ENCODE data around the gene UBA52. TPM values are rescaled to one million over a fixed set of nuclear protein-coding genes. Genes with fewer than 3 reads are reported as not detected.
A peak's percentile ranks its signal among the peaks of the same experiment; 100 is the strongest.

The UBA52 gene
- total and polyA plus RNA-seq, 5 donors: 622 to 793 (median 716) TPM

DNA sequence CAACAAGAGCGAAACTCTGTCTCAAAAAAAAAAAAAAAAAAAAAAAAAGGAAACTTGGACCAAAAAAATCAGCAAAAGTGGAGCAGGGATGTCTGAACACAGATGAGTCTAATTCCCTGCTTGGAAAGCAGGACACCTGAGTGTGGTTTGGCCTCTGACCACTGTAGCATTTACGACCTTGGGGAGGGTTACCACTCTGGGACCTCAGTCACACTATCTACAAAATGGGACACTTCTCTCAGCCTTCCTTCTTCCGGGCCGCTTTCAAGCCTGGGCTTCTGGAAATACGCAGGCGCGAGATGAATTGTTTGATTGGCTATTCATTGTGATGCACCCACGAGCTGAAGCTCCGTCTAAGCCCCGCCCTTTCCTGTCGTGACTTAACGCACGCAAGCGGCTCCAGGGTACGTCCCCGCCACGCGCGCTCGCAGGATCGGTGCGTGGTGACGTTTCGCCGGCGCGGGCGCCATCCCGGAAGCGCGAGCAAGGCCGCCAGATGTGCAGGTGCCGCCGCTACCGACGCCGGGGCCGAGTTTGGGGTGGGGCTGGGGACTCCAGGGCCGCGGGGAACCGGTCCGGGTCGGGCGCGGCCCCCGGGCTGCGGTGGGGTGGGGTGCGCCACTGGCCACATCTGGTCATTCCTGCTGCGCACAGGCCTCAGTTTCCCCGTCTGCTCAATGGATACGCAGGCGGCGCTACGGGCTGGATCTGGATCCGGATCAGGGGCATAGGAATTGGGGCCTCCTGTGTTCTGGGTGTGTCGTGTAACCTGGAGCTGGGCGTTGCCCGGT, 14.1 kb upstream of the UBA52 start, which contains the start of gene KXD1:
TSS of gene KXD1 (plus strand) at position 460 of the 791 bp plus-strand sequence. CDS start 4,187 bp downstream, outside the sequence.
- peak within 1 kb of the TSS; percentile 99 for H3K27ac ChIP-seq (ENCODE audit: low read length)
- 2% methylated on average over 58 of the region's 58 CpGs for WGBS
- no peaks in the 10 kb centered on the region for H3K4me1 ChIP-seq (ENCODE audit: control insufficient read depth, insufficient read depth, low read length)
- intact Hi-C loops (cut with DNase I): no loop called here
- ATAC-seq: peak; percentile 97
- peak within 1 kb of the TSS; percentile 97 for H3K4me3 ChIP-seq (ENCODE audit: low read length)
- no peaks in the 10 kb centered on the region for H3K9me3 ChIP-seq (ENCODE audit: control insufficient read depth, low read length)
- no peaks in the 10 kb centered on the region for H3K27me3 ChIP-seq (ENCODE audit: control insufficient read depth, insufficient read depth)
- DNase-seq: peak; percentile 99

- 4% methylated on average over 11 of the region's 11 CpGs for WGBS
- peak overlapping the region; percentile 99 for H3K27ac ChIP-seq (ENCODE audit: low read length)
- DNase-seq (no peak), ATAC-seq (no peak)
- H3K4me3 ChIP-seq (ENCODE audit: low read length): peak overlapping the region; percentile 97
- no peaks in the 10 kb centered on the region for H3K4me1 ChIP-seq (ENCODE audit: control insufficient read depth, insufficient read depth, low read length)
- no peaks in the 10 kb centered on the region for H3K27me3 ChIP-seq (ENCODE audit: control insufficient read depth, insufficient read depth)
- H3K9me3 ChIP-seq (ENCODE audit: control insufficient read depth, low read length): no peaks in the 10 kb centered on the region
- intact Hi-C loops (cut with DNase I): no loop called here
These were observed 13.5 kb upstream of the UBA52 start for GRCh38 chr19:18558202-18558555.

GRCh38 chr19:18558604-18559003, 13.1 kb upstream of the UBA52 start:
- no peaks in the 10 kb centered on the region for H3K4me1 ChIP-seq (ENCODE audit: control insufficient read depth, insufficient read depth, low read length)
- WGBS: 54% methylated on average over 3 of the region's 3 CpGs
- ATAC-seq: no peak
- peak in 2 of 3 donors; percentile 3 to 4 for DNase-seq
- no peaks in the 10 kb centered on the region for H3K27me3 ChIP-seq (ENCODE audit: control insufficient read depth, insufficient read depth)
- intact Hi-C loops (cut with DNase I): no loop called here
- peak overlapping the region; percentile 99 for H3K27ac ChIP-seq (ENCODE audit: low read length)
- H3K4me3 ChIP-seq (ENCODE audit: low read length): peak overlapping the region; percentile 97
- no peaks in the 10 kb centered on the region for H3K9me3 ChIP-seq (ENCODE audit: control insufficient read depth, low read length)

DNA sequence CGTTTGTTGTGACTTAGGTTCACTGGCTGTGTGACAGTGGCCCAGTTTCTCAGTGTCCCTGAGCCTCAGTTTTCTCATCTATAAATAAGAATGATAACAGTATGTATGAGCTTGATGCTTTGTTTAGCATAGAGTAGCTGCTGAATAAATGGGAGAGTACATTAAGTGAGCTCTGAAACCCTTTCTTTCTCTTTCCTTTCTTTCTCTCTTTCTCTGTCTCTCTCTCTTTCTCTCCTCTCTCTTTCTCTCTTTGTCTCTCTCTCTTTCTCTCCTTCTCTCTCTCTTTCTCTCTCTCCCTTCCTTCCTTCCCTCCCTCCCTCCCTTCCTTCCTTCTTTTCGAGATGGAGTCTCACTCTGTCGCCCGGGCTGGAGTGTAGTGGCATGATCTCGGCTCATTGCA, 12.0 kb upstream of the UBA52 start:
- ATAC-seq (no peak), DNase-seq (no peak)
- H3K4me1 ChIP-seq (ENCODE audit: control insufficient read depth, insufficient read depth, low read length): no peaks in the 10 kb centered on the region
- H3K27me3 ChIP-seq (ENCODE audit: control insufficient read depth, insufficient read depth): no peaks in the 10 kb centered on the region
- H3K9me3 ChIP-seq (ENCODE audit: control insufficient read depth, low read length): no peaks in the 10 kb centered on the region
- 53% methylated on average over 5 of the region's 5 CpGs for WGBS
- H3K4me3 ChIP-seq (ENCODE audit: low read length): no peak overlapping the region
- intact Hi-C loops (cut with DNase I): loop anchor here in 2 of 4 donors (10.0 kb wide), 2 partner anchors 85 to 95 kb away; no protein-coding TSS in a partner anchor
- H3K27ac ChIP-seq (ENCODE audit: low read length): no peak overlapping the region

DNA sequence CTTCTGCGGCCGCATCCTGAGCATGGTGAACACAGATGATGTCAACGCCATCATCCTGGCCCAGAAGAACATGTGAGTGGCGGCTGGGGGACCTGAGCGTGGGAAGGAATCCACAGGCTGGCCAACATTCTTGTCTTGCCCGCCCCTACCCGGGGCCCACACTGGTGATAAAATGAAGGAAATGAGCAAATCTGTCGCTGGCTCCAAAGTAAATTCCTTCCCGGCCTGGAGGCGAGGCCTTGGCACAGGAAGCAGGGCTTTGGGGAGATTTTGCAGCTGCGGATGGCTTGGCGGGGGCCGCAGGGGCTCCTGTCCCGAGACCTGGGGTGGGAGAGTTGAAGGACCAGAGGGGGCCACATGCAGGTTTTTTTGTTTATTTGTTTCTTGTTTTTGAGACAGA, 9.6 kb upstream of the UBA52 start:
- WGBS: 44% methylated on average over 14 of the region's 14 CpGs
- ATAC-seq (peak; percentile 48 to 63), DNase-seq (peak; percentile 75 to 85 (median 83))
- H3K27ac ChIP-seq (ENCODE audit: low read length): peak overlapping the region; percentile 89
- no peaks in the 10 kb centered on the region for H3K27me3 ChIP-seq (ENCODE audit: control insufficient read depth, insufficient read depth)
- no peaks in the 10 kb centered on the region for H3K4me1 ChIP-seq (ENCODE audit: control insufficient read depth, insufficient read depth, low read length)
- H3K4me3 ChIP-seq (ENCODE audit: low read length): no peak overlapping the region
- intact Hi-C loops (cut with DNase I): loop anchor here in 2 of 4 donors (10.0 kb wide), 2 partner anchors 87 to 97 kb away; no protein-coding TSS in a partner anchor
- H3K9me3 ChIP-seq (ENCODE audit: control insufficient read depth, low read length): no peaks in the 10 kb centered on the region

- Histone ChIP-seq H3K4me3 (ENCODE audit: low read length) (no peak overlapping the region), H3K9me3 (ENCODE audit: control insufficient read depth, low read length) (no peaks in the 10 kb centered on the region), H3K27me3 (ENCODE audit: control insufficient read depth, insufficient read depth) (no peaks in the 10 kb centered on the region), H3K4me1 (ENCODE audit: control insufficient read depth, insufficient read depth, low read length) (no peaks in the 10 kb centered on the region), H3K27ac (ENCODE audit: low read length) (no peak overlapping the region)
- 96% methylated on average over 8 of the region's 8 CpGs for WGBS
- peak in 1 of 3 donors; percentile 39 for DNase-seq
- no peak for ATAC-seq
- intact Hi-C loops (cut with DNase I): loop anchor here in 2 of 4 donors (10.0 kb wide), 2 partner anchors 92 to 102 kb away; no protein-coding TSS in a partner anchor
These were observed 4.7 kb upstream of the UBA52 start for GRCh38 chr19:18566953-18567352.

- DNase-seq: peak in 1 of 3 donors; percentile 48
- WGBS: 87% methylated on average over 15 of the region's 15 CpGs
- H3K27me3 ChIP-seq (ENCODE audit: control insufficient read depth, insufficient read depth): no peaks in the 10 kb centered on the region
- H3K9me3 ChIP-seq (ENCODE audit: control insufficient read depth, low read length): no peaks in the 10 kb centered on the region
- no peak for ATAC-seq
- H3K4me3 ChIP-seq (ENCODE audit: low read length): no peak overlapping the region
- intact Hi-C loops (cut with DNase I): loop anchor here in 2 of 4 donors (10.0 kb wide), 2 partner anchors 94 to 104 kb away; no protein-coding TSS in a partner anchor
- no peak overlapping the region for H3K27ac ChIP-seq (ENCODE audit: low read length)
- peaks cover 8% of the 10 kb centered on the region for H3K4me1 ChIP-seq (ENCODE audit: control insufficient read depth, insufficient read depth, low read length)
These were observed 3.3 kb upstream of the UBA52 start for GRCh38 chr19:18568367-18568766.

DNA sequence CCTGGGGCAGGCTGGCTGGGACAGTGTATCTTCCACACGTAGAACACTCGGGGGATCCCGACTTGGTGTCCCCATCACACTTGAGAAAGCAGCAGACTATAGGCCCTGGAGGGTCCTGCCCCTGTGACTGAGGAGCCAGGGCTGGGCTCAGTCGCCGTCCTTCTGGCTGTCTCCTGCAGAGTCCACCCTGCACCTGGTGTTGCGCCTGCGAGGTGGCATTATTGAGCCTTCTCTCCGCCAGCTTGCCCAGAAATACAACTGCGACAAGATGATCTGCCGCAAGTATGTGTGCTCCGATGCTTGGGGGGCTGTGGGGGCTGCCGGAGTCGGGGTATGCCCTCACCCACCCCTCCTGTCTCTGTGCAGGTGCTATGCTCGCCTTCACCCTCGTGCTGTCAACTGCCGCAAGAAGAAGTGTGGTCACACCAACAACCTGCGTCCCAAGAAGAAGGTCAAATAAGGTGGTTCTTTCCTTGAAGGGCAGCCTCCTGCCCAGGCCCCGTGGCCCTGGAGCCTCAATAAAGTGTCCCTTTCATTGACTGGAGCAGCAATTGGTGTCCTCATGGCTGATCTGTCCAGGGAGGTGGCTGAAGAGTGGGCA, 3.1 kb downstream of the UBA52 start:
- H3K4me3 ChIP-seq (ENCODE audit: low read length): no peak overlapping the region
- no peaks in the 10 kb centered on the region for H3K9me3 ChIP-seq (ENCODE audit: control insufficient read depth, low read length)
- no peaks in the 10 kb centered on the region for H3K27me3 ChIP-seq (ENCODE audit: control insufficient read depth, insufficient read depth)
- no peak overlapping the region for H3K27ac ChIP-seq (ENCODE audit: low read length)
- 94% methylated on average over 18 of the region's 18 CpGs for WGBS
- H3K4me1 ChIP-seq (ENCODE audit: control insufficient read depth, insufficient read depth, low read length): peaks cover 8% of the 10 kb centered on the region
- DNase-seq (peak in 1 of 3 donors; percentile 30), ATAC-seq (no peak)
- intact Hi-C loops (cut with DNase I): loop anchor here in 1 of 4 donors (10.0 kb wide), 1 partner anchor 120 kb away; no protein-coding TSS in a partner anchor

DNA sequence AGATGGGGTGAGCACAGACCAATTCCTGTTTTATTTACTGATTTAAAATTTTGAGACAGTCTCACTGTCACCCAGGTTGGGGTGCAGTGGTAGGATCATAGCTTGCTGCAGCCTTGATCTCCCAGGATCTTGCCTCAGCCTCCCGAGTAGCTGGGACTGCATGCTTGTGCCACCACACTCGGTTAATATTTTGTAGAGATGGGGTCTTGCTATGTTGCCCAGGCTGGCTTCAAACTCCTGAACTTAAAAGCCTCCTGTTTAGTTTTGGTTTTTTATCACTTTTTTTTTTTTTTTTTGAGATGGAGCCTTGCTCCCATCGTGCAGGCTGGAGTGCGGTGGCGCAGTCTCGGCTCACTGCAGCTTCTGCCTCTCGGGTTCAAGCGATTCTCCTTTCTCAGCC, 4.7 kb downstream of the UBA52 start:
- WGBS: 84% methylated on average over 8 of the region's 8 CpGs
- Histone ChIP-seq H3K4me3 (ENCODE audit: low read length) (no peak overlapping the region), H3K27me3 (ENCODE audit: control insufficient read depth, insufficient read depth) (no peaks in the 10 kb centered on the region), H3K4me1 (ENCODE audit: control insufficient read depth, insufficient read depth, low read length) (peaks cover 8% of the 10 kb centered on the region), H3K9me3 (ENCODE audit: control insufficient read depth, low read length) (no peaks in the 10 kb centered on the region), H3K27ac (ENCODE audit: low read length) (no peak overlapping the region)
- intact Hi-C loops (cut with DNase I): loop anchor here in 1 of 4 donors (10.0 kb wide), 1 partner anchor 122 kb away; no protein-coding TSS in a partner anchor
- ATAC-seq (no peak), DNase-seq (peak in 1 of 3 donors; percentile 7)

GRCh38 chr19:18577365-18577914, 5.8 kb downstream of the UBA52 start:
- ATAC-seq (no peak), DNase-seq (peak in 1 of 3 donors; percentile 18)
- Histone ChIP-seq H3K27ac (ENCODE audit: low read length) (no peak overlapping the region), H3K27me3 (ENCODE audit: control insufficient read depth, insufficient read depth) (no peaks in the 10 kb centered on the region), H3K9me3 (ENCODE audit: control insufficient read depth, low read length) (no peaks in the 10 kb centered on the region), H3K4me1 (ENCODE audit: control insufficient read depth, insufficient read depth, low read length) (peaks cover 8% of the 10 kb centered on the region), H3K4me3 (ENCODE audit: low read length) (no peak overlapping the region)
- WGBS: 85% methylated on average over 21 of the region's 21 CpGs
- intact Hi-C loops (cut with DNase I): loop anchor here in 1 of 4 donors (10.0 kb wide), 1 partner anchor 123 kb away; no protein-coding TSS in a partner anchor
